KOPT-K1 (cell line): ENCODE measurements around the gene KRT16.
"Not testable (repeated sequence)": the region's sequence is repeated elsewhere in the genome, so short reads cannot be mapped to it uniquely, and the experiment has no call there.

Experiments used
- H3K27ac ChIP-seq: fragments of 200-600 bp; sonication (generic); 2 replicates; pipeline ENCODE4 v1.5.1; 2016; ENCODE audit warnings: antibody characterized with exemption, mild to moderate bottlenecking, low read depth, low read length; ENCODE audit not compliant: poor library complexity, severe bottlenecking
- H3K36me3 ChIP-seq: fragments of 200-600 bp; sonication (generic); 2 replicates; pipeline ENCODE4 v1.5.1; 2017; ENCODE audit warnings: antibody characterized with exemption, mild to moderate bottlenecking, low read length, moderate library complexity; ENCODE audit not compliant: insufficient read depth
- H3K9me3 ChIP-seq: fragments of 200-600 bp; sonication (generic); 2 replicates; pipeline ENCODE4 v1.5.1; 2017; ENCODE audit warnings: antibody characterized with exemption, low read length, mild to moderate bottlenecking; ENCODE audit not compliant: insufficient read depth, poor library complexity, severe bottlenecking

Gene KRT16

GRCh38 chr17:41612376-41613160, at the start of gene KRT16:
KRT16 (minus strand) TSS chr17:41612767; CDS start chr17:41612688, 79 bp downstream.
- not testable (repeated sequence) for H3K9me3 ChIP-seq, H3K27ac ChIP-seq, H3K36me3 ChIP-seq

- H3K9me3 ChIP-seq, result no peaks in the 10 kb centered on the region
- no peaks in the 10 kb centered on the region for H3K36me3 ChIP-seq
- H3K27ac ChIP-seq, result no peak overlapping the region
These were observed 47.7 kb upstream of the KRT16 start for GRCh38 chr17:41660221-41660711.

DNA sequence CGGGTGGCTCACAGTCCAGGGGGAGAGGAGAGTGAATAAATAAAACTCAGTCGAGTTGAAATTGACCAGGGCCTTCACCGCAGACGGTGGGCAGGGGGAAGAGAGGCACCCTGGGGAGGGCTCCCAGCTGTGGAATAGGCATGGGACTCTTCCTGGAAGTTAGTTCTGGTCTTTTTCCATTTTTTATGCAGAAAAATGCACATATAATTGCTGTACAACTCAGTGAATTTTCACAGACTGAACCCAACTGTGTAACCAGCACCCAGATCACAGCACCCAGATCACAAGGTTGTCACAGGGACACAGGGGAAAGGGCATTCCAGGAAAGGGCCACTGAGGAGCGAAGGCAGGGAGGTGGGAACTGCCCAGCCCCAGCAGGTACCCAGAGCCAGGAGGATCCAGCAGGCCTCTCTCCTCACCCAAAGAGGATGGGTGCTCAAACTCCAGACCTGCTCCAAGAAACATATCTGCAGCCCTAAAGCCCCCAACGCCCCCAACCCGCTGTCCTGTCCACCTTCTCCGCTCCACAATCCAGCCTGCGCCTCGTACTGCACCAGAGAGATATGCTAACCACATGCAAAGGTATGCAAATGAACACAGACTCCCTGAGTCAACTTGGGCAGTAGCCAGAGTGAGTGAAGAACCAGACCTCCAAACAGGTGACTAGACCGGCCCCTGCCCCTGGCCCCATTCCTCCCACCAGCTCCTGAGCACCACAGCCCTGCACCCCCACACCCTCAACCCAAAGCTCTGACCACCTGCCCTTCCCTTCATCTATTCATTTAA, 47.1 kb upstream of the KRT16 start:
- Histone ChIP-seq H3K27ac (no peak overlapping the region), H3K9me3 (no peaks in the 10 kb centered on the region), H3K36me3 (no peaks in the 10 kb centered on the region)

DNA sequence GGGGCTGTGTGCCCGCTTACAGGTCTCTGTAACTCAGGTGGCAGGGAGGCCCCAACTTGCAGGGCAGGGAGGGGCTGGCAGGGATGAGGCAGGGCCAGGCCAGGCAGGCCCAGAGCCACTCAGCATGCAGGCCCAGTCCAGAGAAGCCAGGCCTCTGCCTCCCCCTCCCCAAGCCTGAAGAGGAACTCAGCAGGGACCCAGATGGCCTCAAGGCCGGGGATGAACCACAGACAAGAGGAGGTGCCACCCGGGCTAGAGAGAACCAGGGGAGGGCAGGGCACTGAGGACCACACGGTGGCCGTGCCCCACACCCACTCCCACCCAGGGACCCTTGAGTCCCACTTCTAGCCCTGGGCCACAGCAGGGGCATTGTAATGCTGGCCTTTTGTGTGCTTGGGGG, 46.3 kb upstream of the KRT16 start:
- Histone ChIP-seq H3K36me3 (no peaks in the 10 kb centered on the region), H3K27ac (no peak overlapping the region), H3K9me3 (no peaks in the 10 kb centered on the region)

DNA sequence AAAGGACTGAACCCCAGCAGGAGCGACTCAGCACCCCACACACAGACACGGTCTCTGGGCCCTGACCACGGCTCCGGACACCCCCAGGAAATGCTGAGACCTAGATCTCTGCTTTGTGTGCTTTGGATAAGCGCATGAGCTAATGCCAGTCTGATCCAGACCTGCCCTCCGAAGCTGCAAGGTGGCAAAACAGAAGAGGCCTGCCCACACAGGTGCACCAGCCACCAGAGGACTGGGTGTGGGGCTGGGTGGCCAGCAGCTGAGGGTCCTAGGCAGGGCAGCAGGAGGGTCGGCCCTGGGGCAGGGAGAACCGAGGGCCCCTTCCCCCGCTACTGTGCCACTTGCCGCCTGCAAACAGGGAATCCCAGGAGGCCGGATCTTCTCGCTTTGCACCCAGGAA, 45.4 kb upstream of the KRT16 start:
- Histone ChIP-seq H3K27ac (no peak overlapping the region), H3K36me3 (no peaks in the 10 kb centered on the region), H3K9me3 (no peaks in the 10 kb centered on the region)

GRCh38 chr17:41657176-41657754, 44.7 kb upstream of the KRT16 start:
- Histone ChIP-seq H3K9me3 (no peaks in the 10 kb centered on the region), H3K36me3 (no peaks in the 10 kb centered on the region), H3K27ac (no peak overlapping the region)

GRCh38 chr17:41656249-41657023, 43.9 kb upstream of the KRT16 start:
- no peaks in the 10 kb centered on the region for H3K36me3 ChIP-seq
- no peaks in the 10 kb centered on the region for H3K9me3 ChIP-seq
- no peak overlapping the region for H3K27ac ChIP-seq

- no peaks in the 10 kb centered on the region for H3K36me3 ChIP-seq
- H3K27ac ChIP-seq, result no peak overlapping the region
These were observed 43.1 kb upstream of the KRT16 start for GRCh38 chr17:41655611-41656111.

DNA sequence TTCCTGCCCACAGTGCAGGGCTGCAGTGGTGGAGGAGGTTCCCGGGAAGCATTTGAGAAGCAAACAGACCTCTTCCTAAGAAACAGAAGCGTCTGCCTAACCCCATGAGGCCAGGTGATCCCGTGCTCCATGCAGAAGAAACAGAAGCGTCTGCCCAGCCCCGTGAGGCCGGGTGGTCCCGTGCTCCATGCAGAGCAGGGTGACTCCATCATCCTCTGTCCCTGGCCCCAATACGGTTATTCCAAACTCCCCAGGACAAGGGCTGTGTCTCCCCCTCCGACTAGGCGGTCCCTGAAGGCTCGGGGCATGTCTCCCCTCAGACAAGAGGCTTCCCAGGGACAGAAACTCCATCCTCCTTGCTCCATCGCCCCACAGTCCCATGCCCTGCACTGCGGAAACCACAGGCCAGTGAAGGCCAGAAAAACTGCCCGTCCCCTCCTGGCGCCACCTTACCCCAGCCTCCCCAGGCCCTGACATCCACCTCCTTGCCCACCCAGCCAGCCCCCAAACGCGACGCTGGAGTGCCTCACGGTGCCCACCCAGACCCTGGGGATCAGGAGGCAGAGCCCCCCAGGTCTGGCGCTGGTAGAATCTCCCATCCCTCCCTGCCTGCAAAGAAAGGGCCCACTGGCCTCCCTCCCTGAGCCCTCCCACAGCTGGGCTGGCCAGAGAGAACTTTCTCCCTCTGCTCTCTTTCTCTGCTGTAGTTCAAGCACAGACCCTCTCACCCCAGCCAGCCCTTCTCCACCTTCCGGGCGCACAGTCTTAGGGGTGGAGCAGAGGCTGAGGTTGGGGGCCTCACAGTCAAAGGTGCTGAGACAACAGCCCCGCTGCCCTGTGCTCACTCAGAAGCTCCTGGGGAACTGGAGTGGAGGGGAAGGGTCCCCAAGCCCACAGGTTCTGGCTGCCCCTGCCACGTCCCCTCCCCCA, 42.4 kb upstream of the KRT16 start:
- Histone ChIP-seq H3K36me3 (no peaks in the 10 kb centered on the region), H3K9me3 (no peaks in the 10 kb centered on the region), H3K27ac (no peak overlapping the region)

More at GRCh38 chr17:41655611-41656111, 43.1 kb upstream of the KRT16 start:
- H3K9me3 ChIP-seq, result no peaks in the 10 kb centered on the region

DNA sequence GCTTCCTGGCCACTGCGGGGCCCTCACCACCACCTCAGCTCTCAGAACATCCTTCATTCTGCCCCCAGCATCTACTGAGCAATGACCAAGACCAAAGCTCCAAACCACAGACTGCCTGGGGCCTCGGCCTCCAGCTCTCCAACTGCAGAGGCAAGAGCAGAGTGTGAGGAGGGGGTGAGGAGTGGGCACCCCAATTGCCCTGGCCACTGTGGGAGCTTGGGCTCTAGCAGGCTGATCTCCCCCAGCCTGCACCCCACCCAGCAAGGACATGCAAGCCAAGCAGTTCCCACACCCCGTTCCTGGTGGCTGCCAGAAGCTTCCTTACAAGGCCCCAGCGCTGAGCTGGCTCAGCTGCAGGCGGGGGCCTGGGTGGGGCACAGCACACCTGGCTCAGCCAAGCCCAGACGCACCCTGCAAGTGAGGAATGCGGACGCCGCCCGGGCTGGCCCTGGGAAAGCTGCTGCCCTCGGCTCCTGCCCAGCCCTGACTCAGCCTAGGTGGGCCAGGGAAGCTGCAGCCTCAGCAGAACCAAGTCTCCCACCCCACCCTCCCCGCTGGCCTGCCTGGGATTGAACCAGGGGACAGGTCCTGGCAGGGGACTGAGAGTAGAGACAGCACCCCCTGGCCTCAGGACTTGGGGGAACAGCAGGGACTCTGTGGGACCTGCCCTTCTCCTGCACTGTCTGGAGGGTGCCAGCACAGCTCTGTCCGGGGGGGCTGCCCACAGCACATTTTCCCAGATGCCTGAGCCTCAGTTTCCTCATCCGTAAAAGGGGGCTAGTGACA, 41.5 kb upstream of the KRT16 start:
- H3K9me3 ChIP-seq, result no peaks in the 10 kb centered on the region
- H3K36me3 ChIP-seq, result no peaks in the 10 kb centered on the region
- no peak overlapping the region for H3K27ac ChIP-seq

GRCh38 chr17:41653421-41653820, 40.9 kb upstream of the KRT16 start:
- H3K9me3 ChIP-seq, result no peaks in the 10 kb centered on the region
- H3K36me3 ChIP-seq, result no peaks in the 10 kb centered on the region
- H3K27ac ChIP-seq, result no peak overlapping the region

DNA sequence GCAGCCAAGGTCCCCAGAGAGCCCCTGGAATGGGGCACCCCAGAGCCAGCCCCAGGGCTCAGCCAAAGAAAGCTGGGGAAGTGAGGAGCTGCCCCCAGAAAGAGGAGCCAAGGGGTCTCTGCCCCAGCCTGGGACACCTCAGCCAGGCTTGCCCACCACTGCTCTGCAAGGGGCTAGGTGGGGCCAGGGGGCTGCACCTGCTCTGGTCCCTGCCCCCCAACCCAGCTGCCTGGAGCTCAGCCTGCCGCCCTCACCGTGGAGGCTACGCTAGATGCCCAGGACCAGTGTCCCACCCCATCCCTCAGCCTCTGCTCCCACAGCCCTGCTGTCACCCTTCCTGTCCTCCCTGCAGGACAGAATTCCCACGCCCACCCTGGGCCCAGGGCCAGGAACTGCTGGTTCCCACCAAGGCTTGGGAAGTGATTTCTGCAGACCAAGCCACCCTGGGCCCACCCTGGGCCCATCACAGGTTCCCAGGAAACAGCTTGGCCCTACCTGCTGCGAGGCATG, 39.9 kb upstream of the KRT16 start:
- Histone ChIP-seq H3K9me3 (no peaks in the 10 kb centered on the region), H3K27ac (no peak overlapping the region), H3K36me3 (no peaks in the 10 kb centered on the region)
